Stimulated activated CD4-positive, alpha-beta T cell treated with anti-CD3 and anti-CD28 coated beads, Interleukin-15, amount 100 ng/mL, for 1 hour (primary cell): ENCODE results near the gene EID1.

ENCODE experiments used
- DNase-seq, 2 donors: peaks; one replicate each; pipeline ENCODE4 v3.0.0-alpha.2; 2020; ENCODE audit warnings: low read depth in 1 of 2, low spot score in 1 of 2

Gene EID1

GRCh38 chr15:48868536-48868935, 9.4 kb upstream of the EID1 start:
- no peak for DNase-seq

DNA sequence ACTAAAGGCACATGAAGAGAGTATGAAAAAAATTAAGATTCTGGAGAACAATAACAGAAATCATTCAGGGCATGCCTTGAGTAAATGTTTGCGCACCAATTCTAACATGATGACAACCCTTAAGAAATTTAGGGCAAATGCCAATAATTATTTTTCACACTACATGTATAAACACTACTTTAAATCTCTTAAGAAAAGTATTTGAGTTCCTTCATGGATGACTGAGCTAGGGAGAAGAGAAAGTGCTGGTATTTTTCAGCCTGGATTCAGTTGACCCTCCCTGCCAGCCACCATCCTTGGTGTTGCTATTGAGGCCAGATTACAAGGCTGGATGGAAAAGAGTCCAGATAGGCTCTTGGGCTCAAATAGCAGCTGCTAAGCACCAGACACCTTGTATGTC, 8.0 kb upstream of the EID1 start:
- no peak for DNase-seq

DNA sequence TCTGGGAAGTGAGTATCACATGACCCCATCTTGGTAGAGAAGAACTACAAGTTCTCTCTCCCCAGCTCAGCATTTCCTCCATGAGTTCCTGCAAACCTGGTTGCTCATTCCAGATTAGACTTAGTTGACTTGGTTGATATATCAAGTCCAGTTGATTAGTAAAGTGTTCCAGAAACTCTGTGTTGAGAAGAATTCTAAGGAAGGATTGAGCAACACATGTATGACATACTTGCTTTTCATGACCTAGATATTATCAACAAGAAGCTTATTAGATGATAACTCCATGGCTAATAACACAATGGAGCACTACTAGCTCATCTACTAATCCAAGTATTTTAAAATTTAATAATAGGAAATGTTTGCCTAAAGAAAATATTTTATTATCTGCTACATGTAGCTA, 6.4 kb upstream of the EID1 start:
- no peak for DNase-seq

DNA sequence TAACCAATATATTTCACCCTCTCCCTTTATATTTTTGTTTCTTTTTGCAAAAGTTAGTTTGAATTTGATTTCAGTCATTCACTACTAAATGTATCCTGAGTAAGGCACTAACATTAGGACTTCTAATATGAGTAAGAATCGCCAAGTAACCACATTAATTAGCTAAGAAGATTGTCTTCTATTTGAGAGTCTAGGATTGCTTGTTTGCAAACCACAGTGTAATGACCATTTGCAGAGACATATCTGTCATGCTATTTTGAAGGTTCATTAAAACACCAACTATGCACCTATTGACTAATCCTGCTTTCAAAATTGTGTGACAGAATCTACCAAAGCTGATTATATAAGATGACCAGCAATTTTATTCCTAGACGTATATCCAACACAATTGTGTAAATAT, 5.3 kb upstream of the EID1 start:
- no peak for DNase-seq

GRCh38 chr15:48875241-48875960, 2.5 kb upstream of the EID1 start:
- no peak for DNase-seq

DNA sequence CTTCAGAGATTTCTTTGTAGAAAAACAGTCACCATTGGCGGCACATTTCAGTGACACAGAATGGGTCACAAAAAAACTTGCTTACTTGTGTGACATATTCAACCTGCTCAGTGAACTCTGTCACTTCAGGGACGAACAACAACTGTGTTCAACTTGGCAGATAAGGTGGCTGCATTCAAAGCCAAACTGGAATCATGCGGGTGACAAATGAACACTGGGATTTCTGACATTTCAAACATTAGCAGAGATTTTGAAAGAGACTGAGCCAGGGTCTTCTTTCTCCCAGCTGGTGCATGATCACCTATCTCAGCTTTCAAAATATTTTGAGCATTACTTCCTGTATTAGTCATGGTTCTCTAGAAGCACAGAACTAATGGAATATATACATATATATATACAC, 1.9 kb upstream of the EID1 start:
- DNase-seq, result no peak

GRCh38 chr15:48880070-48880634, 2.2 kb downstream of the EID1 start:
- DNase-seq, result no peak

GRCh38 chr15:48883699-48884098, 5.8 kb downstream of the EID1 start:
- no peak for DNase-seq

DNA sequence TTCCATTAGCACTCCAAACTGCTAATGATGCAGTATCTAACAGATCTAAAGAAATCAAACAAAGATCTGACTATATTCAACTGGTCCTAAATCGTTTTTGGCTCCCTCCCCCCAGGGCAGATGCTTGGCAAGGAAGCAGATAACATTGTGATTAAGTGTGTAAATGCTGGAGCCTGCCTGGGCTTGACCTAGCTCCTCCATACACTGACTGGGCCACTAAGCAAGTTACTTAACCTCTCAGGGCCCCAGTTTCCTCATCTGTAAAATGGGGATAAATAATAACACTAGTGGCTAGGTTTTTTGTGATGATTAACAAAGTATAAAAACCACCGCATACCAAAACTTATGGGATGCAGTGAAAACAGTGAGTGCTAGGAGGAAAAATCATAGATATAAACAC, 9.2 kb downstream of the EID1 start:
- no peak for DNase-seq

DNA sequence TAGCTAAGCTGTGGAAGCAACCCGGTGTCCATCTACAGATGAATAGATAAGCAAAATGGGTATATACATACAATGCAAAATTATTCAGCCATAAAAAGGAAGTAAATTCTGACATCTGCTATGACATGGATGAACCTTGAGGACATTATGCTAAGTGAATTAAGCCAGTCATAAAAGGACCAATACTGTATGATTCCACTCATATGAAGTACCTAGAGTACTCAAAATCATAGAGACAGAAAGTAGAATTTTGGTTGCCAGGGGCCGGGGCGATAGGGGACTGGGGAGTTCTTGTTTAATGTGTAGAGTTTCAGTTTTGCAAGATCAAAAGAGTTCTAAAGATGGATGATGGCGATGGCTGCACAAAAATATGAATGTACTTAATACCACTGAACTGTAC, 10.3 kb downstream of the EID1 start:
- no peak for DNase-seq

DNA sequence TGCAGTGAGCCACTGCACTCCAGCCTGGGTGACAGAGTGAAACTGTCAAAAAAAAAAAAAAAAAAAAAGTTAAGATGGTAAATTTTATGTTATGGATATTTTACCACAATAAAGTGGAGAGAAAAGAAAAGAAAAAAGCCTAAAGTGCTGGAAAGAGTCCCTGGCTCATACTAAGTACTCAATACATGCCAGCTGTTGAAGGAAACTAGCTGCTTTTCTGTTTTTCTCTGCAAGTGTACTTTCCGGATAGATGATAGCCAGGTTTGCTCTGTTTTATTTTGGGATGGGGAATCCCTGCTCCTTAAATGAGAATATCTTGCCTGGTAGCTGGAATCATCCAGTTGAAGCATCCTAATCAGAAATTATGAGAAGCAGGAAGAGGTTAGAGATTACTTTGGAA, 10.9 kb downstream of the EID1 start:
- DNase-seq, result no peak

- DNase-seq, result no peak
These were observed 12.0 kb downstream of the EID1 start for GRCh38 chr15:48889925-48890324.

GRCh38 chr15:48890375-48890972, 12.5 kb downstream of the EID1 start:
- no peak for DNase-seq

DNA sequence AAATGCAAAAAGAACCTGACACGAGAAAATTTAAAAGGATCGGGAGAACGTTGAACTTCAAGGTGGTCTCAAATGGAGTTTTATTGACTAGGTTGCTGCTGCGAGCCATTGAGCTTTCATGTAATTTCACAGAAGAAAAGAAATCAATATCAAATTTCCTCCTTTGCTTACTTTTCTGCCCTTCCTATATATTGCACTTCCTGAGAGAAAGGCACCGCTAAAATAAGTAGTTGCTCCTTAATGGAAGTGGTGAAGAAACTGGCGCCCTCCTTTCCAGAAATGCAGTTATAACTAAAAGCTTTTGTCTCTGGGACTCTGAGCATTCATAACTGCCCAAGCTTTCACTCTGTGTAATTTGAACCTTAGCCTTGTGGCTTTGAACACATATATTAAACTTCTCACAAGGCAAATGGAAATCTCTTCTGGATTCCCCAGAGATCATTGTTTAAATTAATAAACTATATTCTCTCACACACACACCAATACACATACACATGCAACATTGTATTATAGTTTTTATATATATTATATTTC, 13.4 kb downstream of the EID1 start:
- no peak for DNase-seq

DNA sequence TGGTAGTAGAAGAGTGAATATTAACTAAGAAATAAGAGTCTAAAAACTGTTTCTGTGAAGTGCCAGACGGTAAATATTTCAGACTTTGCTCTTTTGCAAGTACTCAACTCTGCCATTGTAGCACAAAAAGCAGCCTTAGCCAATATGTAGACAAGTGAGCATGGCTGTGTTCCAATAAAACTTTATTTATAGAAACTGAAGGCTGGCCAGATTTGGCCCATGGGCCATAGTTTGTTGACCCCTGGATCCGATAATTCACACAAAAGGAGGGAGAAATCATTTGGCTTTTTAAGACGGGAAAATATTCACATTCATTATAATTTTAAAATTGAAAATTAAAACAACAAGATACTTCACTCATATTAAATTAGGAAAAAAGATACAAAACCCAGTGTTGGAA, 15.4 kb downstream of the EID1 start:
- no peak for DNase-seq

- no peak for DNase-seq
These were observed 19.2 kb downstream of the EID1 start for GRCh38 chr15:48896869-48897814.

DNA sequence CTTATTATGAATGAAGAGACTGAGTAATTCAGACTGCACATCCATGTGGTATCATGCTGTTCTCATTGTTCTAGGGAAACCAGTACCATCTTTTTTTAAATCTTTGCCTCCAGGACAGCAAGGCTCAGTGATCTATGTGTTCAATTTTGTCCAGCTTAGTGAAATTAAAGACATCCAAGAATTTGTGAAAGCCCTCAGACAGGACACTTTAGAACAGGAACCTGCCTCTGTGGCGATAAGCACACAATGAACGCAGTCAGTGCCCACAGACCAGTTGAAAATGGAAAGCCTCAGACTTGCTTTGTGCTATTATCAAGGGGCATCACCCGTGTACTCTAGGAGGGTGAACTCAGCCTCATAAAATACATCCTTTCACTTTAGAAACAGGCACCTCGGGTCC, 20.1 kb downstream of the EID1 start:
- no peak for DNase-seq

DNA sequence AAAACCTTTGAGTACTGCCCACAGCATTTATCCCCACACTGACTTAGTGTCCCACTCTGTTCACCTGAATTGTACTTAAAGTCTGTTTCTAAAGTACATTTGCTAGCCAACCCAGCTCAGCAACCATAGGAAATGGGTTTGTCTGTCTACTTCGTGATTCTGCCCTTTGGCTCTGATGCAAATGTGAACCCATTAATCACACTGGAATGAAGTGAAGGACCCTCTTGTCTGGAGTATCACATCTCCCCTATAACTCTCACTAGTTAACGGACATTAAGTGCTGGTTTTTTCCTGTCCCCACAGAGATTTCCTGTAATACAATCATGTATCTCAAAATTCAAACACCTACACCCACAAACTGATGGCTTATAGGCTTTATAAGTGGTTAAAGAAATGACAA, 20.5 kb downstream of the EID1 start:
- no peak for DNase-seq

DNA sequence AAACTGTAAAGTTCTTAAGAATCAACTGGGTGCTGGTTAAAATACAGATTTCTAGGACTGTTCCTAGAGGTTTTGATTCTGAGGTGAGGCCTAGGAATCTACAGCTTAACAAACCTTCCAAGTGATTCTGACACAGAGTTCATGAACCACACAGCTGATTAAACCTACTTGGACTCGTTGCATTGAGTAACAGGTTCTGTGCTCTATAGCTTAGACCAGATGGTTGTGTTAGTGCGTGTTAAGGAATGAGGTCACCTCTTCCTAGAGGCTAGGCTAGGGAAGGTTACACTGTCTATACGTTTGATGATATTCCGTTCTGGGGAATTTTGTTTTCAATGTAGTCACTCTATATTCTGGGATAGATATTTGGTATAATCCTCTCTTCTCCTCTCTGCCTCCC, 21.9 kb downstream of the EID1 start:
- DNase-seq, result no peak

GRCh38 chr15:48904758-48905157, 26.8 kb downstream of the EID1 start:
- DNase-seq, result no peak

DNA sequence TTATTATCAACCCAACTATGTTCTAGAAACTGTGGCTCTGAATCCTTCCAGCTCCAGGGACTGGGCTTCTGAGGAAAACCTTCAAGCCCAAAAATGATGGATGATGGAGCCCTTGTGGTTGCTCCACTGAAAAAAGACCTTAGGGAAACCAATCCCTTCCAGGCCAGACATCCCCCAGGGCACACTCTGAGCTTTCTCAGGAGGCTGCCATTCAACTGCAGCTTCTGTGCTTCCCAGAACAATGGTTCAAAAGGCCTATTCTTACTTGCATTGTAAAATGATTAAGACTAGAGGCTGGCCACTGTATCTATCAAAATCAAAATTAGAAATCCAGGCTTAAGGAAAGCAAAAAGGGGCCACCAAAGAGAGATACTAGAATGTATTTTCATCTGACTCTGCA, 27.3 kb downstream of the EID1 start:
- no peak for DNase-seq

- no peak for DNase-seq
These were observed 27.9 kb downstream of the EID1 start for GRCh38 chr15:48905847-48906246.
